Activated naive CD4-positive, alpha-beta T cell (primary cell): Measurements from ENCODE around the gene IMPDH1.
A peak's percentile ranks its signal among the peaks of the same experiment; 100 is the strongest.

Source experiments
- DNase-seq, 4 experiments: peaks; one replicate each; lab custom pipeline; 2025; lab: John Stamatoyannopoulos, UW

Gene IMPDH1

DNA sequence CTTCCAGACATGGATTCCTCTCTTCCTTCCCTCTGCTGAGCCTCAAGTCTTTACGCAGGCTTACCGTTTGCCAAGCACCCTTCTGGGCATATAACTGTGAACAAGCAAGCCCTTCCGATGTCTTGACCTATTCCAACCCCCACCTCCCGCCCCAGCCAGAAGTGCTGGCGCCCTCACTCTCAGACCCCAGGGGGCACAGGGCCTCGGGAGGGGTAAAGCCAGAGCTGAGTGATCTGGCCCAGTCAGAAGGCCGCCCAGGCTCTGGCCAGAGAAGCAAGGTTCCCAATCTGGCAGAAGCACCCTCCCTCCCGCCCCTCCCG is 49.5 kb downstream of the IMPDH1 start:
- DNase-seq = no peak

DNA sequence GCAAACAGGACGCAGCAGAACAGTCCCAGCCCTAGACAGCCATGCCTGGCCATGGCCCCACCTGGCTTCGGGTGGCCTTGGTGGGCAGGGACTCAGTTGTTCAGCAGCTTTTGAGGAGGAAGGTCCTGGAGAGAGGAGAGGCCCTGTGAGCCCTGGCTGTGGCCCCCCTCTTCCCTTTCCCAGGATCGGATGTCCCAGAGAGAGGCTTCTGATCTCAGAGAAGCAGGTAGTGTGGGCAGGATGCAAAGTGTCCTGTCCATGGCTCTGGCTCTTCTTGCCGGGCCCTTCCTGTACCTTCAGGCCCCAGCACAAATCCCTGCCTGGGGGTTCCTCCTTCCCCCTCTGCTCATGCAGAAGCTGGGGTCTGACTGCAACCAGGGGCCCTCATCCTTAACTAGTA is 49.8 kb downstream of the IMPDH1 start:
- DNase-seq = no peak

- DNase-seq = no peak
Observed at GRCh38 chr7:128359336-128359735, 50.4 kb downstream of the IMPDH1 start.

DNA sequence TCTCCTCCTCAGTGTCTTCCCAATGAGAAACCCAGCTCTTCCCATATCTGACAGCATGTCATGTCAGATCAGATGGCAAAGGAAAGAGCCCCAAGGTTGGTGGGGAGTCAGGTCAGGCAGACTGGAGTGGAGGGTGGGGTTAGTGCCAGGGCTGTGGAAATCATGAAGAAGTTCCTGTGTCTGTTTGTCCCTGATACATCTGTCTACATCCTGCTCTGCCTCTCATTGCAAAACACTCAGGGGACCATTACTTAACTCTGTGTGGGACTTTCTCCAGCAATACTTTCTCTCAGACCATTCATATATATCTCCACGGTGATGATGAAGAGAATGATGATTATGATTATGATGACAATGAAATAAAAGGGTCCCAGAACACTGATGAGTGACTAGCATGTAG is 51.5 kb downstream of the IMPDH1 start:
- no peak for DNase-seq

- DNase-seq = no peak
Observed at GRCh38 chr7:128357217-128357613, 52.6 kb downstream of the IMPDH1 start.

DNA sequence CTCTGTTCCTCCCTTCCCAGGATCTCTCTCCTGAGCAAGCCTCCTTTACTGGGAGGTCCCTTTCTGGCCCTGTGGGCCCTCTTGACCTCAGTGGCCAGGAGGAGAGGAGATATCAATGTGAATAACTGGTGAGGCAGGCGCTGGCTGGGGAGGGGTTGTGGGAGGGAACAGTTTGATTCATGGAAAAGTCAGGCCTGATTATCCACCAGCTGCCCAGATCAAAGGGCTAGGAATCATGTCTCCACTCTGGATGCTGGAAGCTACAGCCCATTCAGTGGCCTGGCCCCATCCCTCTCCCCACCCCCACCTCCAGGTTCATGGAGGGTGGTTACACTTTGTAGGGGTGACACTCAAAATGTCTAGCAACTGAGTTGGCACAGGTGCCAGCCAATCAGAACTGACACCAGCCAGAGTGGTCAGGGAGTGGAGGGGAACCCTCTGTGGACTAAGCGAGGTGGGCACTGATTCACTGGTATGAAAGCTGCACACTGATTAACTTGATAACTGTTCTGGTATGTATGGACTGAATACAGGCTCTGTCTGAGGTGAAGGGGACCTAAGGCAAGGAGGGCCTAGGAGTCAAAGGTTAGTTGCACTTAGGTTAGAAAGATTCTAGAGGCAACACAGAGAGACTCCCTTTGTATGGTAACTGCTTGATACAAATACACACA is 53.1 kb downstream of the IMPDH1 start:
- DNase-seq = no peak

DNA sequence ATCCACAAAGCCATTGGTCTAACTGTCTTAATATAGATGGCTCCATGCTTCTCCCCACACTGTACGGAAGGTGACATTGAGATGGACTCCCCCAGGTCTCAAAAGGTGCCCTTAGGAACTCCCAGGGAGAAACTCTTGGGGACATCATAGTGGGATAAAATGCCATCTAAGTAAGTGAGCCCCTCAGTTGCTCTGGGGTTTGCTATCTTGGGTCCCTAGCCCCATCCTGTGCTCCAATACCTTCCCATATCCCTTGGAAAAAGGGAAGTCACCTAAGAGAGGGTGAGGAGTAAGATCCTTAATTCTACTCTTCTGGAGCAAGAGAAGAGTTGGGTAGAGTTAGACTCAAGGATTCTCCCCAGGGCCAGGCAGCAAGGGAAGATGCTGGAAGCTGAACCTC is 56.2 kb downstream of the IMPDH1 start:
- DNase-seq = no peak

DNA sequence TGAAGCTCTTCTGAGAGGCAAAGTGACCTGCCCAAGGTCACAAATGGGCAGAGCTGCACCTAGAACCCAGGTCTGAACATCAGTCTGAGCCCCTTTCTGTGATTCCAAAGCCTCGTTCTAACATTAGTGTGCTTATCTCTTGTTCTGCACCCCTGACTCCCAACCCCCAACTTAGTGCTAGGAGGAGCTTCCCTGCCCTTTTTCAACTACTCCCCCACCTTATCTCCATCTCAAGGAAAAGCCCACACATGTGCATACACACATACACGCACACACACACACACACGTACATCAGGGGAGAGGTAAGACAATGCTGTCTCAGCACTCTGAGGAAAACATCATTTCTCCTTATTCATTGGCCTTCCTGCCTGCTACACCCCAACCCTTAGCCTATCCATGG is 56.6 kb downstream of the IMPDH1 start:
- no peak for DNase-seq

DNA sequence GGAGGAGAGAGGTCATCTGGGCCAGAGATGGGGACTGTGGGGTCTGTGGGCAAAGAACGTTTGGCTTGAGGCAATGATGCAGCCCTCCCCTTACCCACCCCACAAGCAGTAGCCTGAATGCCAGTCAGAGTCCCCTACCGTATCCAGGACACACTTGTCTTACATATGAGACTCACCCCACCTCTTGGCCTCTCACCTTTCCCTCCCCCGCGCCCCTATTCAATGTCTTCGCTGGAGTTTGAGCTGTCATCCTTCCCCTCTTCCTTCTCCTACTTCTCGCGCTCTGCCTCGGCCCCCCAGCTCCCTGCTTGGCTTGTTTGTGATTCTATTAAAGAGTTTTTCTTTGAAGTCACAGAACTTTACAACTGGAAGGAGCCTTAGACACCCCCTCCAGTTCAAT is 57.1 kb downstream of the IMPDH1 start:
- no peak for DNase-seq

DNA sequence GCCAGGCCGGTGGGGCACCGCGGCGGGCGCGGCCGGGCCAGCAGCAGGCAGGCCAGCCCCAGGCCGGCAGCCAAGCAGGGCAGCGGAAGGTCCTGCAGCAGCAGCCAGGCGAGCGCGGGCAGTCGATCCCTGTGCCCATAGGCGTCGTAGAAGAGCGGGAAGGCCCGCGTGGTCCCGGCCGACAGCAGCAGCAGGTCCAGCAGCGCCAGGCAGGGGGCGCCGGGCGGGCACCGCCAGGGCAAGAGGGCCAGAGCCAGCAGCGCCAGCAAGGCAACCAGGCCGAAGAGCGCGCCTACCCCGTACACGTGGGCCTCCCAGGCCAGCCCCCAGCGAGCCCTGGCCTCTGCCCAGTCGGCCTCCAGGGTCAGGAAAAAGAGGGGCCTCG is 57.6 kb downstream of the IMPDH1 start:
- peak in 1 of 4 experiments; percentile 20 for DNase-seq

- peak in 1 of 4 experiments; percentile 20 for DNase-seq
Observed at GRCh38 chr7:128351296-128352152, 58.3 kb downstream of the IMPDH1 start.

DNA sequence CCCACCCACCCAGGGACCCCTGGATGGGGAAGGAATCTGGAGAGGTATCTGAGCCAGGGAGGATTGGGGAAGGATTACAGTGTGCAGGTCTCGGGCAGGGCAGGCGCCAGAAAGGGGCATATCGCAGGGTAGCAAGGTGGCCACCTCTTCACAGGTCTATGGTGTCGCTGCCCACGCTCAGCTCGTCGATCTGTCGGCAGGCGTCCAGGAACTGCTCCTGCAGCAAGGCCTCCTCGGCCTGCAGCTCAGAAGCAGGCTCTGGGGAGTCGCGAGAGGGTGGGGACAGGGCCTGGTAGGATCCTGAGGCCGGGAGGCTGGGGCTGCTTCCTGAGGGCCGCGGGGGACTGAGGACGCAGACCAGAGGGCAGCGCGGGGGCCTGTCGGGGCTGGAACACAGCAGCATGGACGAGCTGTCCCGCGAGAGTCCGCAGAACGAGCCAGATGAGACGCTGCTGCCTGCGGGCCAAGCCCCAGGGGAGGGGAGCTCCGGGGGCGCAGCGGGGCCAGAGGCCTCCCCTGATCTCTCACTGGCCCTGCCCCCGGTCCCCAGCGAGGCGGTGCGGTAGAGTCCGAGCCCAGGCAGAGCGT is 59.0 kb downstream of the IMPDH1 start:
- no peak for DNase-seq

DNA sequence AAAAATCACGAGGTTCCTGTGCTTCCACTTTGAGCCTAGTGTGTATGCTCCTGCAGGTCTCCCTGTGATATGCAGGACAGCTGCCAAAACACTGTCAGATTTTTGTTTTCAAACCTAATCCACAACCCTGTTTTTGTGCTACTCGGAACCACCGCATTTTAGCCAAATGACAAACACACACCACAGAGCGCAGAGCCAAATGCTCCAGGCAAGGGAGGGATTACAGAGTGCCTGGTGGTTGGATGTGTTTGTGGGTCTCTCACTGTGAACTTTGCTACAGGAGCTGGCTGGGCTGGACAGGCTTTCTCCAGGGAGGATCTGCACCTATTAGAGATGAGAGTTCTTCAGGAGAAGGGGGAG is 60.3 kb downstream of the IMPDH1 start:
- DNase-seq = no peak

GRCh38 chr7:128347647-128348097 is 62.1 kb downstream of the IMPDH1 start:
- peak in 3 of 4 experiments; percentile 6 to 43 (median 16) for DNase-seq

- DNase-seq = no peak
Observed at GRCh38 chr7:128344431-128344774, 65.4 kb downstream of the IMPDH1 start.

GRCh38 chr7:128343554-128344430 is 66.0 kb downstream of the IMPDH1 start, which contains the start of gene RBM28:
TSS of gene RBM28 (minus strand) at chr7:128343908. CDS start at chr7:128343793, 115 bp downstream.
- peak; percentile 54 to 70 (median 67) for DNase-seq
